Heart left ventricle (tissue), 16 donors: ENCODE data around the gene SORCS2. TPM values are rescaled to one million over a fixed set of nuclear protein-coding genes. Genes with fewer than 3 reads are reported as not detected.
"Not testable (repeated sequence)": the region's sequence is repeated elsewhere in the genome, so short reads cannot be mapped to it uniquely, and the experiment has no call there.

ENCODE experiments used
- ATAC-seq, 4 donors: fragments of 200-7000 bp; cut with Tn5 transposase; one replicate each; pipeline ENCODE4 v1.9.1; 2020 to 2022; ENCODE audit warnings: moderate library complexity in 4 of 4, mild to moderate bottlenecking in 3 of 4, moderate number of reproducible peaks in 1 of 4
- DNase-seq, 5 donors: peaks; one replicate each; pipeline ENCODE4 v3.0.0-alpha.2; 2020
- H3K27ac ChIP-seq, 12 donors: fragments of 200-600 bp; sonication (generic) in 4 of 12; one replicate each; pipeline versions ENCODE4 v1.5.0 to v1.8.0; 2016 to 2022; ENCODE audit warnings: mild to moderate bottlenecking in 2 of 12
- H3K27me3 ChIP-seq, 9 donors: fragments of 200-600 bp; sonication (generic) in 2 of 9; one replicate each; pipeline versions ENCODE4 v1.5.1 to v1.8.0; 2016 to 2022; ENCODE audit warnings: mild to moderate bottlenecking in 3 of 9
- H3K36me3 ChIP-seq, 9 donors: fragments of 200-600 bp; sonication (generic) in 2 of 9; one replicate each; pipeline versions ENCODE4 v1.5.0 to v1.8.0; 2018 to 2022; ENCODE audit warnings: mild to moderate bottlenecking in 2 of 9
- H3K4me1 ChIP-seq, 12 donors: fragments of 200-600 bp; sonication (generic) in 4 of 12; one replicate each; pipeline versions ENCODE4 v1.5.0 to v1.8.0; 2016 to 2022; ENCODE audit warnings: mild to moderate bottlenecking in 3 of 12
- H3K4me3 ChIP-seq, 12 donors: fragments of 200-600 bp; sonication (generic) in 4 of 12; one replicate each; pipeline versions ENCODE4 v1.5.0 to v1.8.0; 2017 to 2022; ENCODE audit warnings: mild to moderate bottlenecking in 9 of 12, moderate library complexity in 4 of 12
- H3K9me3 ChIP-seq, 12 donors: fragments of 200-600 bp; sonication (generic) in 4 of 12; one replicate each; pipeline versions ENCODE4 v1.5.0 to v1.8.0; 2016 to 2022; ENCODE audit warnings: mild to moderate bottlenecking in 1 of 12
- POLR2A ChIP-seq, 2 donors: fragments of 450-650 bp; IDR thresholded peaks; one replicate each; pipeline ENCODE4 v1.6.1; 2017; ENCODE audit warnings: antibody characterized with exemption in 2 of 2, mild to moderate bottlenecking in 2 of 2, moderate library complexity in 2 of 2
- WGBS, 4 donors: extraction: QIAGEN DNeasy Blood & Tissue Kit in 2 of 4; methylation state at CpG; one replicate each; pipeline versions ENCODE4 v1.1.5 to v1.1.7; 2013 to 2018; 5-methylcytosine and 5-hydroxymethylcytosine counted together
- intact Hi-C, 10 donors: fragments of 100-400 bp; cut with DNase I; formaldehyde crosslinking; loops; one replicate each; pipeline versions ENCODE4 v1.11.1 to v1.14.2; 2022
- polyA plus RNA-seq, 2 donors: library from polyadenylated mRNA; stranded (reverse); fragments of 200-250 nt; gene quantifications; one replicate each; pipeline ENCODE4 v1.2.3, GENCODE V29; 2013
- total RNA-seq, 9 donors: library from RNA; depleted of rRNA in 2 of 9; stranded (reverse); fragments of >200 nt in 2 of 9; fragmentation: NEBNext Ultra II Directional in 3 of 9; extraction: Animal tissue kit (Norgen Biotek cat#: 25700) in 3 of 9; gene quantifications; one replicate each; pipeline versions ENCODE4 v1.1.0 to v1.2.4, GENCODE V29; 2016 to 2023
- TF ChIP-seq, protein P1 (sequence below), 12 donors: fragments of 200-600 bp; sonication (generic) in 4 of 12; IDR thresholded peaks; one replicate each; pipeline versions ENCODE4 v1.5.0 to v1.8.0; 2018 to 2022; ENCODE audit warnings: antibody characterized with exemption in 12 of 12, mild to moderate bottlenecking in 5 of 12
- donor health status: ischemic (EF 13 %, LVEDD 7.1; RV severe dilation, severe dysfunction).
- donor health status: healthy with polysubstance abuse.
- donor health status: DM: no; HTN: yes; CAD: no.
- donor health status: DM: no; HTN: no; CAD: no.
- donor health status: ischemic (EF 25% LVEDD 6.9; RV normal size, moderate dysfunction).
- donor health status: ischemic (EF 25% LVEDD 5.7; RV mildly dilated, moderate dysfunction).
- donor health status: healthy.
- donor health status: DM: yes; HTN: yes; CAD: no.
- donor health status: ischemic (EF 35%, LVEDD 5.7; RV mildly dilated, moderate dysfunction).
- donor health status: nonischemic (EF 11% LVEDD 7.7; RV severe dilation, severe dysfunction).
- donor health status: DM: yes; HTN: yes; CAD: no.
- donor health status: PGD.
- donor health status: ischemic (EF 29% LVEDD 5.4; RV normal size, mild dysfunction).
- donor health status: nonischemic (EF 23%, LVEDD 6.1; RV moderate dilation, normal function).

Gene SORCS2
- total and polyA plus RNA-seq, 11 donors = 0.28 to 5.5 (median 2.4) TPM

DNA sequence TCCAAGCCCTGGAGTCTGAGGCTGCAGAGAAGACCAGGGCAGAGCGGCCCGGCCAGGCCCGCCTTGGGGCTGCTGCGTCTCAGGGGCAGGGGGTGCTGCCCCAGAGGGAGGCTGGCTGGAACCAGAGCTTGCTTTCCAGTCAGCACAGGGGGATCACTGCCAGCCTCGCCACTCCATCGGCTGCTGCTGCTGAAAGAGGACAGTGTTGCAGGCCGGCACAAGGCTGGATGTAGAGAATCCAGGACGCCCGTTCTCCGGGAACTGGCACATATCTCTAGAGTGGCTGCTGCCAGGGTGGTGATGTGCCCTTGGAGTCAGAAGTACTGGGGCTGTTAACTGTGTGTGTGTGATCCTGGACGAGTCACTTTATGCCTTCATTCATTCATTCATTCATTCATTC lies 31.9 kb upstream of the SORCS2 start:
- TF ChIP-seq, protein P1, sequence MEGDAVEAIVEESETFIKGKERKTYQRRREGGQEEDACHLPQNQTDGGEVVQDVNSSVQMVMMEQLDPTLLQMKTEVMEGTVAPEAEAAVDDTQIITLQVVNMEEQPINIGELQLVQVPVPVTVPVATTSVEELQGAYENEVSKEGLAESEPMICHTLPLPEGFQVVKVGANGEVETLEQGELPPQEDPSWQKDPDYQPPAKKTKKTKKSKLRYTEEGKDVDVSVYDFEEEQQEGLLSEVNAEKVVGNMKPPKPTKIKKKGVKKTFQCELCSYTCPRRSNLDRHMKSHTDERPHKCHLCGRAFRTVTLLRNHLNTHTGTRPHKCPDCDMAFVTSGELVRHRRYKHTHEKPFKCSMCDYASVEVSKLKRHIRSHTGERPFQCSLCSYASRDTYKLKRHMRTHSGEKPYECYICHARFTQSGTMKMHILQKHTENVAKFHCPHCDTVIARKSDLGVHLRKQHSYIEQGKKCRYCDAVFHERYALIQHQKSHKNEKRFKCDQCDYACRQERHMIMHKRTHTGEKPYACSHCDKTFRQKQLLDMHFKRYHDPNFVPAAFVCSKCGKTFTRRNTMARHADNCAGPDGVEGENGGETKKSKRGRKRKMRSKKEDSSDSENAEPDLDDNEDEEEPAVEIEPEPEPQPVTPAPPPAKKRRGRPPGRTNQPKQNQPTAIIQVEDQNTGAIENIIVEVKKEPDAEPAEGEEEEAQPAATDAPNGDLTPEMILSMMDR (IDR thresholded peaks at IDR 0.05) = no peak
- TF ChIP-seq POLR2A (IDR thresholded peaks at IDR 0.05) = no peak
- ATAC-seq (peak in 3 of 4 donors; percentile 15 to 55 (median 32)), DNase-seq (peak in 2 of 5 donors; percentile 24 to 47)
- Histone ChIP-seq H3K4me3 (no peak overlapping the region), H3K27me3 (no peaks in the 10 kb centered on the region), H3K36me3 (no peaks in the 10 kb centered on the region), H3K4me1 (peaks cover 0 to 26% (median 17%) of the 10 kb centered on the region in 12 donors), H3K27ac (no peak overlapping the region), H3K9me3 (no peaks in the 10 kb centered on the region)
- 70 to 85% (median 81%) methylated on average over 11 of the region's 11 CpGs for WGBS, 4 donors
- intact Hi-C loops = no loop called here

DNA sequence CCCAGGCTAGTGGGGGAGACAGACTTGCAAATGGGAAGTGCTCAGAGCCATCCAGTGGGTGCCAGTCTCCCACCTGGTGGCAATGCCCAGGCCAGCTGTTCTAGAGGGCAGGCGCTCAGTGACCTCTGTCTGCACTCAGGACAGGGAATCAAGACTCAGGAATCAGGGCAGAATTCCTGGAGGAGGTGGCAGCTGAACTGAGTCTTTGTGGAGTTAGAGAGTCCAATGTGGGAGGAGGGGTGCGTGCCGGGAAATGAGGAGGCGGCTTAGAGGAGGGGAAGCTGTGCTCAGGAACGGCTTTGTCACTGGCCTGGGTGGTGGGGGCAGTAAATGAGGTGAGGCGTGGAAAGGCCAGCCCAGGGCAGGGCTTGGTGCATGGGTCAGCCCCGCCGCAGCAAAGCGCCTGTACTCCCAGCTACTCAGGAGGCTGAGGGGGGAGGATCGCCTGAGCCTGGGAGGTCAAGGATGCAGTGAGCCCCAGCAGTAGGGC lies 31.3 kb upstream of the SORCS2 start:
- Histone ChIP-seq H3K36me3 (no peaks in the 10 kb centered on the region), H3K27ac (no peak overlapping the region), H3K9me3 (no peaks in the 10 kb centered on the region), H3K4me1 (peaks cover 0 to 21% (median 12%) of the 10 kb centered on the region in 12 donors), H3K4me3 (no peak overlapping the region), H3K27me3 (no peaks in the 10 kb centered on the region)
- intact Hi-C loops = no loop called here
- TF ChIP-seq, protein P1 (IDR thresholded peaks at IDR 0.05) = no peak
- TF ChIP-seq POLR2A (IDR thresholded peaks at IDR 0.05) = no peak
- peak in 1 of 5 donors; percentile 4 for DNase-seq
- 93 to 97% (median 94%) methylated on average over 10 of the region's 10 CpGs for WGBS, 4 donors
- ATAC-seq = no peak

DNA sequence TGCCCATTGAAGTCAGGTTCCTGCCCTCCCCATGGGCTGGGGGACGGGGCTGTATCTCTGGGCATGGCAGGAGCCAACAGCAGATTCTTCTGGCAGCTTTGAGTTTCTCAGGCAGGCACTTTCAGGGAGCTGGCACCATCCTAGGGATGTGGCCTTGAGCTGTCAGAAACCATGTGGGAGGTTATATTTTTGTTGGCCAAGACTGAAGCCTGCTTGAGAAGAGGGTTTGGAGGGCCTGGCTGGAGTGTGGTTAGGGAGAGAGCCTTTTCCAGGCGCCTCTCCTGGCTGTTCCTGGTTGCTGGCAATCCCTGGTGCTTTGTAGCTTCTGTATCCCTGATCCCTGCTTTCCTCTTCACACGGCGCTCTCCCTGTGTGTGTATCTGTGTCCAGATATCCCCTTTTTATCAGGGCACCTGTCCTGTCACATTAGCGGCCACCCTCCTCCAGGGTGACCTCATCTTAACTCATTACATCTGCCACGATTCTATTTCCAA lies 30.6 kb upstream of the SORCS2 start:
- H3K4me1 ChIP-seq = peaks cover 0 to 13% (median 4%) of the 10 kb centered on the region in 12 donors
- DNase-seq = peak in 1 of 5 donors; percentile 11
- no peaks in the 10 kb centered on the region for H3K27me3 ChIP-seq
- H3K9me3 ChIP-seq = no peaks in the 10 kb centered on the region
- no peaks in the 10 kb centered on the region for H3K36me3 ChIP-seq
- TF ChIP-seq, protein P1 (IDR thresholded peaks at IDR 0.05) = no peak
- 75 to 87% (median 80%) methylated on average over 6 of the region's 6 CpGs for WGBS, 4 donors
- peak in 3 of 4 donors; percentile 35 to 45 (median 36) for ATAC-seq
- intact Hi-C loops = no loop called here
- no peak overlapping the region for H3K4me3 ChIP-seq
- no peak overlapping the region for H3K27ac ChIP-seq

DNA sequence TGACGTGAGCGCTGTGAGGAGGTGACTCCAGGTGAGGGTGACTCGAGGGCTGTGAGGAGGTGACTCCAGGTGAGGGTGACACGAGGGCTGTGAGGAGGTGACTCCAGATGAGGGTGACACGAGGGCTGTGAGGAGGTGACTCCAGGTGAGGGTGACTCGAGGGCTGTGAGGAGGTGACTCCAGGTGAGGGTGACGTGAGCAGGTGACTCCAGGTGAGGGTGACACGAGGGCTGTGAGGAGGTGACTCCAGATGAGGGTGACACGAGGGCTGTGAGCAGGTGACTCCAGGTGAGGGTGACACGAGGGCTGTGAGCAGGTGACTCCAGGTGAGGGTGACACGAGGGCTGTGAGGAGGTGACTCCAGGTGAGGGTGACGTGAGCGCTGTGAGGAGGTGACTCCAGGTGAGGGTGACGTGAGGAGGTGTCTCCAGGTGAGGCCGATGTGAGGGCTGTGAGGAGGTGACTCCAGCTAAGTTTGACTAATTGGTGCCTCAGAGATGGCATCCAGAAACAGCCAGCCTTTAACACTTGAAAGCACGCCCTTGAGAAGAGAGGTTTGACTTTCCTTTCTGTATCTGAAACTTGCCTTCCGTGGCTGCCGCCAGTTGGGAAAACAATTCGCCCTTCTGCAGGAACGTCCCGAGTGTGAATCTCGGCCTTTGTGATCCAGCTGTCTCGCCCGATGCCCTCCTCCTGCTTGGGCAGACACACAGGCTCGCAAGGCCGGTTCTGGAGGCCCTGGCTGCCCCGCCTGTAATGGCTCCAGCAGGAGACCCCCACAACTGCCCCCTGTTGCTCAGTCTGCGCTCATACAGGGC lies 27.1 kb upstream of the SORCS2 start:
- H3K27me3 ChIP-seq, H3K36me3 ChIP-seq, H3K4me3 ChIP-seq, H3K9me3 ChIP-seq, ATAC-seq, intact Hi-C loops, H3K4me1 ChIP-seq, DNase-seq, H3K27ac ChIP-seq: not testable (repeated sequence)
- 85 to 95% (median 91%) methylated on average over 17 to 28 of the region's 28 CpGs for WGBS, 4 donors
